ENCODE measurements around the gene SH2D3C.

The SH2D3C gene

DNA sequence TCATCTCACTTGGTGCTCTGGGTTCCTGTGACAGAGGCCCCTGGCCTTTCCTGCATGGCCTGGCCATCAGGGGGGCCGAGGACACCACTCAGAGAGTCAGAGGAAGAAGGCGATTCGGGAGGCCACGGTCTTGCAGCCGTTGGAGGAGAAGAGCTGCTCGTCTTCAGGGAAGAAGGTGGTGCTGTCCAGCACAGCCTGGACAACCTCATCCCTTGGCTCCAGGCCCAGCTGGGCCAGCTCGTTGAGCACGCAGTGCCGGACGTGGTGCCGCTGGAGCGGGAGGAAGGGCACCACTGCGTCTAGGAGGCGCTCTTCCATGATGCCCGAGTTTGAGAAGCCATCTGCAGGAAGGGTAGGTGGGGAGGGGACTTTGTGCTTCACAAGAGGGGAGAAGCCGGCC lies 46.5 kb downstream of the SH2D3C start:
- Histone ChIP-seq H3K18ac (ENCODE audit: low read length) (no peak overlapping the region), H3K23ac (ENCODE audit: low read length) (no peak overlapping the region), H3K4me1 (ENCODE audit: control insufficient read depth, low read depth, low read length) (no peaks in the 10 kb centered on the region), H3K27me3 (ENCODE audit: insufficient read depth, low read length, poor library complexity) (no peaks in the 10 kb centered on the region), H3K4me3 (ENCODE audit: low read length) (no peak overlapping the region), H4K8ac (ENCODE audit: low read depth, low read length) (no peak overlapping the region), H2BK15ac (replicated peaks; ENCODE audit: low read depth) (no peak overlapping the region), H2BK120ac (ENCODE audit: low read depth, low read length) (no peak overlapping the region), H2BK5ac (ENCODE audit: low read length) (no peak overlapping the region), H3K4ac (ENCODE audit: low read depth, low read length) (no peak overlapping the region), H4K5ac (ENCODE audit: low read length) (no peak overlapping the region), H3K79me2 (ENCODE audit: control insufficient read depth, insufficient read depth, low read length) (no peaks in the 10 kb centered on the region), H3K56ac (ENCODE audit: low read length) (no peak overlapping the region), H3K79me1 (ENCODE audit: low read length) (no peaks in the 10 kb centered on the region), H3K4me2 (ENCODE audit: low read length) (no peak overlapping the region), H2AK5ac (ENCODE audit: low read length) (no peak overlapping the region), H3K27ac (ENCODE audit: low read depth, low read length) (no peak overlapping the region), H3K36me3 (ENCODE audit: control insufficient read depth, insufficient read depth, low read length) (no peaks in the 10 kb centered on the region), H3K9ac (ENCODE audit: low read length) (no peak overlapping the region)
- WGBS (ENCODE audit: extremely low coverage, insufficient coverage, low lambda C conversion rate) = no CpG with 5 or more reads among the region's 16 CpGs
- no peak for DNase-seq

DNA sequence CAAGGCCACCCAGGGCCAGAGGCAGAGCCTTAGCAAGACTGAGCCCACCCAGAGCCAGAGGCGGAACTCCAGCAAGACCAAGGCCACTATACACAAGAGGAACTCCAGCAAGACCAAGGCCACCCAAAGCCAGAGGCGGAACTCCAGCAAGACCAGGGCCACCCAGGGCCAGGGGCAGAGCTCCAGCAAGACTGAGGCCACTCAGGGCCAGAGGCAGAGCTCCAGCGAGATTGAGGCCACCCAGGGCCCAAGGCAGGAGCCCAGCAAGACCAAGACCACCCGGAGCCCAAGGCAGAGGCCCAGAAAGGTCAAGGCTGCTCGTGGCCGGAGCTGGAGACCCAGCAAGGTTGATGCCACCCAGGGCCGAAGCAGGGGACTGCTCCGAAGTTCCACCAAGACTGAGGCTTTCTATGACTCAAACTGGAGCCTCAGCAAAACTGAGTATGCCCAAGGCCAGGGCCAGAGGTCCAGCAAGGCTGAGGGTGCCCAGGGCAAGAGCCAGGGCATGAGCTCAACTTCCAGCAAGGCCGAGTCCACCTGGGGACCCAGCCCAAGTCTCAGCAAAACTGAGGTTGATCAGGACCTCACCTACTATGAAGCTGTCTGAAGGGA lies 47.6 kb downstream of the SH2D3C start:
- no peak overlapping the region for H3K23ac ChIP-seq (ENCODE audit: low read length)

GRCh38 chr9:127730262-127730661 lies 48.2 kb downstream of the SH2D3C start:
- no peak overlapping the region for H3K9ac ChIP-seq (ENCODE audit: low read length)
- no peak overlapping the region for H3K18ac ChIP-seq (ENCODE audit: low read length)
- DNase-seq = no peak
- H3K27me3 ChIP-seq (ENCODE audit: insufficient read depth, low read length, poor library complexity) = no peaks in the 10 kb centered on the region
- H3K27ac ChIP-seq (ENCODE audit: low read depth, low read length) = no peak overlapping the region
- H3K36me3 ChIP-seq (ENCODE audit: control insufficient read depth, insufficient read depth, low read length) = no peaks in the 10 kb centered on the region
- H2BK15ac ChIP-seq (replicated peaks; ENCODE audit: low read depth) = no peak overlapping the region
- H3K4ac ChIP-seq (ENCODE audit: low read depth, low read length) = no peak overlapping the region
- H3K56ac ChIP-seq (ENCODE audit: low read length) = no peak overlapping the region
- H3K79me2 ChIP-seq (ENCODE audit: control insufficient read depth, insufficient read depth, low read length) = no peaks in the 10 kb centered on the region
- no peaks in the 10 kb centered on the region for H3K79me1 ChIP-seq (ENCODE audit: low read length)
- H2BK5ac ChIP-seq (ENCODE audit: low read length) = no peak overlapping the region
- no peak overlapping the region for H3K4me3 ChIP-seq (ENCODE audit: low read length)
- H3K4me2 ChIP-seq (ENCODE audit: low read length) = no peak overlapping the region
- H3K4me1 ChIP-seq (ENCODE audit: control insufficient read depth, low read depth, low read length) = no peaks in the 10 kb centered on the region
- no CpG with 5 or more reads among the region's 9 CpGs for WGBS (ENCODE audit: extremely low coverage, insufficient coverage, low lambda C conversion rate)
- H4K8ac ChIP-seq (ENCODE audit: low read depth, low read length) = no peak overlapping the region
- no peak overlapping the region for H2AK5ac ChIP-seq (ENCODE audit: low read length)
- no peak overlapping the region for H3K23ac ChIP-seq (ENCODE audit: low read length)
- no peak overlapping the region for H2BK120ac ChIP-seq (ENCODE audit: low read depth, low read length)
- no peak overlapping the region for H4K5ac ChIP-seq (ENCODE audit: low read length)

More for the DNA sequence above, 47.6 kb downstream of the SH2D3C start:
- H3K4me3 ChIP-seq (ENCODE audit: low read length) = no peak overlapping the region
- H4K5ac ChIP-seq (ENCODE audit: low read length) = no peak overlapping the region
- H3K27me3 ChIP-seq (ENCODE audit: insufficient read depth, low read length, poor library complexity) = no peaks in the 10 kb centered on the region
- H2BK5ac ChIP-seq (ENCODE audit: low read length) = no peak overlapping the region
- DNase-seq = no peak
- no peak overlapping the region for H3K9ac ChIP-seq (ENCODE audit: low read length)
- no peak overlapping the region for H2BK120ac ChIP-seq (ENCODE audit: low read depth, low read length)
- H3K56ac ChIP-seq (ENCODE audit: low read length) = no peak overlapping the region
- H3K79me1 ChIP-seq (ENCODE audit: low read length) = no peaks in the 10 kb centered on the region
- H3K4ac ChIP-seq (ENCODE audit: low read depth, low read length) = no peak overlapping the region
- WGBS (ENCODE audit: extremely low coverage, insufficient coverage, low lambda C conversion rate) = no CpG with 5 or more reads among the region's 9 CpGs
- H3K4me1 ChIP-seq (ENCODE audit: control insufficient read depth, low read depth, low read length) = no peaks in the 10 kb centered on the region
- no peak overlapping the region for H2BK15ac ChIP-seq (replicated peaks; ENCODE audit: low read depth)
- no peak overlapping the region for H4K8ac ChIP-seq (ENCODE audit: low read depth, low read length)
- H3K79me2 ChIP-seq (ENCODE audit: control insufficient read depth, insufficient read depth, low read length) = no peaks in the 10 kb centered on the region
- H3K18ac ChIP-seq (ENCODE audit: low read length) = no peak overlapping the region
- no peak overlapping the region for H3K4me2 ChIP-seq (ENCODE audit: low read length)
- no peak overlapping the region for H3K27ac ChIP-seq (ENCODE audit: low read depth, low read length)
- no peaks in the 10 kb centered on the region for H3K36me3 ChIP-seq (ENCODE audit: control insufficient read depth, insufficient read depth, low read length)
- no peak overlapping the region for H2AK5ac ChIP-seq (ENCODE audit: low read length)

DNA sequence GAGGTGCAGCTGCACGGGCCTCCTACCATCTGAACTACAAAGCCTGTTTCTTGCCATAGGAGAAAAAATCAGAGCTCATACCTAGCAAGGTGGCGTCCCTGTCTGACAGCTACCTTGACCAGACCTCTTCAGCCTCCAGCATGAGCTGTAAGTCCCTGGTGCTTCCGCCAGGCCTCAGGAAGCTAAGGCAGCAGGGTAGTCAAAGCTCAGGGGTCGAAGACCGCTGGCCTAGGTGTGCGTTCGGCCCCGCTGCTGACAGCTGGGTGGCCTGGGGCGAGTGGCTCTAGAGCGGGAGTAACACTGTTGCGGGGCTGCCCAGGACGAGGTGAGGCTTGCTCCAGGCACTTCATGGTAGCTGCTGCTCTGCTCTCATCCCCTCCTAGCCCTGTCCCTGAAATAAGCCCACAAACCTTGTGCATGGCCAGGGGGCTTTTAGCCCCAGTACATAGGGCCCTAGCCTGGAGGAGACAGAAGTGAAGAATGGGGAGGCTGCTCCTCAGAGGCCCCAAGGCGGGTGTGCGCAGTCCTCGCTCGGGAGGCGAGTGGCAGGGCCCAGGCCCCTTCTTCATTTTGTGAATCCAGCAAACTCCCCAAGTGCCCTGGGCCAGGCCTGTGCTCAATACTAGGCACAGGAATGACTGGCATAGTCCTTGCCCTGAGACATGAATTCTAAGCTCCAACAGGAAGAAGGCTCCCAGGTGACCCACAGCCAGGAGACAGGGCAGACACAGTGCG lies 48.8 kb downstream of the SH2D3C start:
- H3K4me3 ChIP-seq (ENCODE audit: low read length) = no peak overlapping the region
- DNase-seq = no peak
- H2BK5ac ChIP-seq (ENCODE audit: low read length) = no peak overlapping the region
- no peak overlapping the region for H3K4ac ChIP-seq (ENCODE audit: low read depth, low read length)
- H3K27ac ChIP-seq (ENCODE audit: low read depth, low read length) = no peak overlapping the region
- no peak overlapping the region for H3K18ac ChIP-seq (ENCODE audit: low read length)
- no peak overlapping the region for H3K9ac ChIP-seq (ENCODE audit: low read length)
- no peak overlapping the region for H2BK15ac ChIP-seq (replicated peaks; ENCODE audit: low read depth)
- H3K79me2 ChIP-seq (ENCODE audit: control insufficient read depth, insufficient read depth, low read length) = no peaks in the 10 kb centered on the region
- no peaks in the 10 kb centered on the region for H3K36me3 ChIP-seq (ENCODE audit: control insufficient read depth, insufficient read depth, low read length)
- no CpG with 5 or more reads among the region's 18 CpGs for WGBS (ENCODE audit: extremely low coverage, insufficient coverage, low lambda C conversion rate)
- H2BK120ac ChIP-seq (ENCODE audit: low read depth, low read length) = no peak overlapping the region
- no peak overlapping the region for H3K23ac ChIP-seq (ENCODE audit: low read length)
- H3K4me2 ChIP-seq (ENCODE audit: low read length) = no peak overlapping the region
- H4K8ac ChIP-seq (ENCODE audit: low read depth, low read length) = no peak overlapping the region
- no peaks in the 10 kb centered on the region for H3K4me1 ChIP-seq (ENCODE audit: control insufficient read depth, low read depth, low read length)
- no peak overlapping the region for H2AK5ac ChIP-seq (ENCODE audit: low read length)
- no peaks in the 10 kb centered on the region for H3K79me1 ChIP-seq (ENCODE audit: low read length)
- H3K56ac ChIP-seq (ENCODE audit: low read length) = no peak overlapping the region
- H3K27me3 ChIP-seq (ENCODE audit: insufficient read depth, low read length, poor library complexity) = no peaks in the 10 kb centered on the region
- H4K5ac ChIP-seq (ENCODE audit: low read length) = no peak overlapping the region

GRCh38 chr9:127728808-127729207 lies 49.7 kb downstream of the SH2D3C start:
- no peak overlapping the region for H3K4me3 ChIP-seq (ENCODE audit: low read length)
- no peak overlapping the region for H4K8ac ChIP-seq (ENCODE audit: low read depth, low read length)
- no peak overlapping the region for H2AK5ac ChIP-seq (ENCODE audit: low read length)
- H2BK5ac ChIP-seq (ENCODE audit: low read length) = no peak overlapping the region
- H3K9ac ChIP-seq (ENCODE audit: low read length) = no peak overlapping the region
- H3K36me3 ChIP-seq (ENCODE audit: control insufficient read depth, insufficient read depth, low read length) = no peaks in the 10 kb centered on the region
- no peak overlapping the region for H3K27ac ChIP-seq (ENCODE audit: low read depth, low read length)
- no peak overlapping the region for H3K56ac ChIP-seq (ENCODE audit: low read length)
- H2BK15ac ChIP-seq (replicated peaks; ENCODE audit: low read depth) = no peak overlapping the region
- no peak for DNase-seq
- no CpG with 5 or more reads among the region's 8 CpGs for WGBS (ENCODE audit: extremely low coverage, insufficient coverage, low lambda C conversion rate)
- H3K18ac ChIP-seq (ENCODE audit: low read length) = no peak overlapping the region
- H3K27me3 ChIP-seq (ENCODE audit: insufficient read depth, low read length, poor library complexity) = no peaks in the 10 kb centered on the region
- H3K79me2 ChIP-seq (ENCODE audit: control insufficient read depth, insufficient read depth, low read length) = no peaks in the 10 kb centered on the region
- H4K5ac ChIP-seq (ENCODE audit: low read length) = no peak overlapping the region
- no peak overlapping the region for H3K23ac ChIP-seq (ENCODE audit: low read length)
- no peak overlapping the region for H2BK120ac ChIP-seq (ENCODE audit: low read depth, low read length)
- no peak overlapping the region for H3K4ac ChIP-seq (ENCODE audit: low read depth, low read length)
- no peak overlapping the region for H3K4me2 ChIP-seq (ENCODE audit: low read length)
- no peaks in the 10 kb centered on the region for H3K4me1 ChIP-seq (ENCODE audit: control insufficient read depth, low read depth, low read length)
- no peaks in the 10 kb centered on the region for H3K79me1 ChIP-seq (ENCODE audit: low read length)

GRCh38 chr9:127726871-127727270 lies 51.6 kb downstream of the SH2D3C start:
- no peak overlapping the region for H3K23ac ChIP-seq (ENCODE audit: low read length)
- no peak overlapping the region for H4K8ac ChIP-seq (ENCODE audit: low read depth, low read length)
- no peaks in the 10 kb centered on the region for H3K36me3 ChIP-seq (ENCODE audit: control insufficient read depth, insufficient read depth, low read length)
- no peak overlapping the region for H3K18ac ChIP-seq (ENCODE audit: low read length)
- no peaks in the 10 kb centered on the region for H3K27me3 ChIP-seq (ENCODE audit: insufficient read depth, low read length, poor library complexity)
- H3K27ac ChIP-seq (ENCODE audit: low read depth, low read length) = no peak overlapping the region
- no peaks in the 10 kb centered on the region for H3K79me1 ChIP-seq (ENCODE audit: low read length)
- no peak overlapping the region for H2AK5ac ChIP-seq (ENCODE audit: low read length)
- no CpG with 5 or more reads among the region's 8 CpGs for WGBS (ENCODE audit: extremely low coverage, insufficient coverage, low lambda C conversion rate)
- H4K5ac ChIP-seq (ENCODE audit: low read length) = no peak overlapping the region
- no peak for DNase-seq
- H3K9ac ChIP-seq (ENCODE audit: low read length) = no peak overlapping the region
- H3K4me2 ChIP-seq (ENCODE audit: low read length) = no peak overlapping the region
- no peak overlapping the region for H3K4me3 ChIP-seq (ENCODE audit: low read length)
- H2BK5ac ChIP-seq (ENCODE audit: low read length) = no peak overlapping the region
- H3K4me1 ChIP-seq (ENCODE audit: control insufficient read depth, low read depth, low read length) = no peaks in the 10 kb centered on the region
- H3K79me2 ChIP-seq (ENCODE audit: control insufficient read depth, insufficient read depth, low read length) = no peaks in the 10 kb centered on the region
- no peak overlapping the region for H3K56ac ChIP-seq (ENCODE audit: low read length)
- no peak overlapping the region for H2BK15ac ChIP-seq (replicated peaks; ENCODE audit: low read depth)
- no peak overlapping the region for H2BK120ac ChIP-seq (ENCODE audit: low read depth, low read length)
- H3K4ac ChIP-seq (ENCODE audit: low read depth, low read length) = no peak overlapping the region

Measured in mesendoderm (in vitro differentiated cells).